Omental fat pad (tissue), 4 donors: Measurements from ENCODE around the gene TBATA. TPM values are rescaled to one million over a fixed set of nuclear protein-coding genes. Genes with fewer than 3 reads are reported as not detected.

Experiments used
- ATAC-seq: fragments of 150-250 bp; one replicate; pipeline ENCODE4 v1.9.1; 2016; ENCODE audit warnings: mild to moderate bottlenecking, moderate library complexity; ENCODE audit not compliant: low FRiP score
- DNase-seq: peaks from one replicate; pipeline ENCODE4 v3.0.0-alpha.2; 2019; ENCODE audit warnings: low spot score
- total RNA-seq, 4 donors: library from RNA; depleted of rRNA; stranded (reverse); fragments of >200 nt; gene quantifications; one replicate each; pipeline ENCODE4 v1.1.0, GENCODE V29; 2016
- TF ChIP-seq, protein P1 (sequence below), 3 donors: fragments of 450-650 bp; IDR thresholded peaks; one replicate each; pipeline ENCODE4 v1.5.1; 2016 to 2017; ENCODE audit warnings: antibody characterized with exemption in 3 of 3, mild to moderate bottlenecking in 3 of 3, moderate library complexity in 2 of 3

Gene TBATA
- total RNA-seq, 4 donors from 2014 or later, result not detected

GRCh38 chr10:70776455-70777005 is 8.6 kb downstream of the TBATA start:
- no peak for ATAC-seq
- TF ChIP-seq, protein P1, sequence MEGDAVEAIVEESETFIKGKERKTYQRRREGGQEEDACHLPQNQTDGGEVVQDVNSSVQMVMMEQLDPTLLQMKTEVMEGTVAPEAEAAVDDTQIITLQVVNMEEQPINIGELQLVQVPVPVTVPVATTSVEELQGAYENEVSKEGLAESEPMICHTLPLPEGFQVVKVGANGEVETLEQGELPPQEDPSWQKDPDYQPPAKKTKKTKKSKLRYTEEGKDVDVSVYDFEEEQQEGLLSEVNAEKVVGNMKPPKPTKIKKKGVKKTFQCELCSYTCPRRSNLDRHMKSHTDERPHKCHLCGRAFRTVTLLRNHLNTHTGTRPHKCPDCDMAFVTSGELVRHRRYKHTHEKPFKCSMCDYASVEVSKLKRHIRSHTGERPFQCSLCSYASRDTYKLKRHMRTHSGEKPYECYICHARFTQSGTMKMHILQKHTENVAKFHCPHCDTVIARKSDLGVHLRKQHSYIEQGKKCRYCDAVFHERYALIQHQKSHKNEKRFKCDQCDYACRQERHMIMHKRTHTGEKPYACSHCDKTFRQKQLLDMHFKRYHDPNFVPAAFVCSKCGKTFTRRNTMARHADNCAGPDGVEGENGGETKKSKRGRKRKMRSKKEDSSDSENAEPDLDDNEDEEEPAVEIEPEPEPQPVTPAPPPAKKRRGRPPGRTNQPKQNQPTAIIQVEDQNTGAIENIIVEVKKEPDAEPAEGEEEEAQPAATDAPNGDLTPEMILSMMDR (IDR thresholded peaks at IDR 0.05), result no peak
- DNase-seq, result no peak

DNA sequence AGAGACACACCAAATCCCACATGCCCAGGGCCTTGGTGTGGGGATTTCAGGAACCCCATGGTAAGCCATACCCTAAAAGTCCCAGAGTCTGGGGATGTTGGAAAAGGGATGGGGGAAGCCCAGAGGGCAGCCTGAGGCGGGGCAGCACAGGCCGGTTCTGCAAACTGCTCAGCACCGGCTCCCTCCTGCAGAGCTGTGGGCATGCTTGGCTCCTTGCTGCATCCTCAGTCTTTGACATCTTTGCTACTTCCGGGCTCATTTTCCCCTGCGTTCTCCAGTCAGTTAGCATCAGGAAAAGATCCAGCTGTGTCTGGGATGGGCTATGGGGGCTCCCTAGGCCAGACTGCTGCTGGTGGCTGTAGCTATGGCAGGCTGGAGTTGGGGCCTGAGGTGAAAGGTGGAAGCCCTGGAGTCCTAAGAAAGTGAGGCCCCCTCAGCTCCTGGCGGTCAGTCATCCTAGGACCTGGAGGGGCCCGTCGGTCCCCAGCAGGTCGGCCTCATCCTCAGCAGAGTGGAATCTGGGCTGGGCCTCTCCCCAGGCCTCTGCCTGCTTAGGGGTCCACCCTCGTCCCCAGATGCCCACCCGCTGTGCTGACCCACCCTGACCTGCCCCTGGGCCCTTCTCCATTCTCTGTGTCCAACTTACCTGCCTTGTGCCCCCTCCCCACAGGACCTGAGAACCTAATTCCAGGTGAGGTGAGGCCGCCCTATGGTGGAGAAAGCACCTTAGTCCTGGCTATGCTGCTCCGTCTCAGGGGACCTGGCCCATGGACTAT is 9.3 kb downstream of the TBATA start:
- ATAC-seq, result no peak
- no peak for DNase-seq
- TF ChIP-seq, protein P1 (IDR thresholded peaks at IDR 0.05), result no peak

- DNase-seq, result no peak
- ATAC-seq, result no peak
- TF ChIP-seq, protein P1 (IDR thresholded peaks at IDR 0.05), result no peak
Observed at GRCh38 chr10:70774810-70775678, 10.1 kb downstream of the TBATA start.

DNA sequence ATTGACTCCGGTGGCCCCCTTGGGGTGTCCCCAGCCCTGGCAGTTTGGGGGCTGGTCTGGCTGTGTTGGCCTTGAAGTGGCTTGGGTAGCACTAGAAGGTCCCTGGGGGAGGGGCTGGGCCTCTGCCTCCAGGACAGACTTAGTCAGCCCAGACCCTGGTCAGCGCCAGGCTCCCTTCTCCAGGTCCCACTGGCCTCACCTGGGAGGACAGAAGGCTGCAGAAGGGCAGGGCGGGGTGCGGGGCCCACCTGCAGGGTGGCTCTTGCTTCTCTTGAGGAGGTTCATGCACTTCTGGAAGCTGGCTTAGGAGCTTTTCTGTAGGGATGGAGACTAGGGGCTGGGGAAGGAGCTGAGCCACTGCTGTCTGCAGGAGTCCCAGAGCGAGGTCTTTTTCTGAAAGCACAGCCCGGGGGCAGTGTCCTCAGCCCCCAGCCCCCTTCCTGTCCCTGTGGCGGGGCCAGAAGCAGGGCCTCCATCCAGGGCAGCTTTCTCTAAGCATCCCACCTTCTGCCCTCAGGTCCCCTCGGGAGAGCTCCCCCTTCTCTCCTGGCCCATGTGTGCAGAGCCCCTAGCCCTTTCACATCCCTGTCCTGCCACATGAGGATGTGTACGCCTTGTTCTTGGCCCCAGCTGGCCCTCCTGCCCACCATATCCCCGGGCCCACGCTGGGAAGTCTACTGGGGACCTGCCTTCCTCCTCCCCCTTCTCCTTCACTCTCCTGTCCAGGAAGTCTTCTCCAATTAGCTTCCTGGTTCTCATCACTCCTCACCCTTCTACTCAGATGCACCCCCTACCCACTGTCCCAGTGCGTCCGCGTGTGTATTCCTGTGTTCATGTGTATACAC is 11.0 kb downstream of the TBATA start:
- ATAC-seq, result no peak

GRCh38 chr10:70773461-70773860 is 11.7 kb downstream of the TBATA start:
- ATAC-seq (no peak), DNase-seq (no peak)
- TF ChIP-seq, protein P1 (IDR thresholded peaks at IDR 0.05), result no peak

More for the DNA sequence above, 11.0 kb downstream of the TBATA start:
- TF ChIP-seq, protein P1 (IDR thresholded peaks at IDR 0.05), result no peak
- DNase-seq, result no peak

DNA sequence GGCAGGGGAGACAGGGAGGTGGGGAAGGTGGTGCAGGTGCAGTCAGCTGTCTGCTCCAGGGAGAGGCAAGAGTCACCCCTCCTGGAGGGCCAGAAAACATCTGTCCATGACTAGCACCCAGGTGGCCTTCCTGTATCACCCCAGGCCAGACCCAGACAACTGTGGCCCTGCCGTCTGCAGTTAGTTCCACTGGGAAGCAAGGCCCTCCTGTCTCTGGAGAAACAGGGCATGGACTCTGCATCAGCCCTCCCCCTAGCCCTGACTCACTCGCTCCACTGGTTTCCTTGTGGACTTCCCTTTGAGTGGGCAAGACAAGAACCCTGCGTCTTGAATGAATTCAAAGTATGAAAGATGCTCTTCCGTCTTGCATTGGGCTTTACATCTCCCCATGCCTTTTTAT is 12.6 kb downstream of the TBATA start:
- TF ChIP-seq, protein P1 (IDR thresholded peaks at IDR 0.05), result no peak
- no peak for ATAC-seq
- no peak for DNase-seq
